Measurements from ENCODE around the gene PRKAR2B. TPM values are rescaled to one million over a fixed set of nuclear protein-coding genes. Genes with fewer than 3 reads are reported as not detected.

Gene PRKAR2B
- total RNA-seq, 1 donor from 2014 or later, result 16.3 TPM

GRCh38 chr7:107190090-107190489 is 145.6 kb downstream of the PRKAR2B start:
- ATAC-seq (ENCODE audit: poor library complexity) (no peak), DNase-seq (no peak)
- intact Hi-C loops (cut with DNase I), result loop anchor here (10.0 kb wide), 1 partner anchor 535 kb away; no protein-coding TSS in a partner anchor

- intact Hi-C loops (cut with DNase I), result loop anchor here (10.0 kb wide), 1 partner anchor 531 kb away; no protein-coding TSS in a partner anchor
- ATAC-seq (ENCODE audit: poor library complexity), result peak; percentile 17
- no peak for DNase-seq
Observed at GRCh38 chr7:107194052-107194451, 149.5 kb downstream of the PRKAR2B start.

- DNase-seq (no peak), ATAC-seq (ENCODE audit: poor library complexity) (no peak)
- intact Hi-C loops (cut with DNase I), result loop anchor here (10.0 kb wide), 1 partner anchor 528 kb away; no protein-coding TSS in a partner anchor
Observed at GRCh38 chr7:107196834-107197610, 152.5 kb downstream of the PRKAR2B start.

GRCh38 chr7:107201795-107202450 is 157.4 kb downstream of the PRKAR2B start:
- DNase-seq, result peak; percentile 68
- intact Hi-C loops (cut with DNase I), result loop anchor here (5.0 kb wide), 1 partner anchor 270 kb away; the partner anchor contains the start of gene GPR22
- peak; percentile 90 for ATAC-seq (ENCODE audit: poor library complexity)

- ATAC-seq (ENCODE audit: poor library complexity), result no peak
Observed at GRCh38 chr7:107203607-107204006, 159.1 kb downstream of the PRKAR2B start.

GRCh38 chr7:107206136-107206535 is 161.6 kb downstream of the PRKAR2B start:
- ATAC-seq (ENCODE audit: poor library complexity) (no peak), DNase-seq (no peak)
- intact Hi-C loops (cut with DNase I), result no loop called here

More at GRCh38 chr7:107203607-107204006, 159.1 kb downstream of the PRKAR2B start:
- no peak for DNase-seq
- intact Hi-C loops (cut with DNase I), result loop anchor here (5.0 kb wide), 1 partner anchor 269 kb away; the partner anchor contains the start of gene GPR22

GRCh38 chr7:107206706-107207105 is 162.2 kb downstream of the PRKAR2B start:
- intact Hi-C loops (cut with DNase I), result no loop called here
- ATAC-seq (ENCODE audit: poor library complexity), result no peak
- no peak for DNase-seq

GRCh38 chr7:107207459-107207858 is 163.0 kb downstream of the PRKAR2B start:
- intact Hi-C loops (cut with DNase I), result no loop called here
- no peak for ATAC-seq (ENCODE audit: poor library complexity)
- no peak for DNase-seq

- no peak for DNase-seq
- peak; percentile 51 for ATAC-seq (ENCODE audit: poor library complexity)
- intact Hi-C loops (cut with DNase I), result no loop called here
Observed at GRCh38 chr7:107208024-107208521, 163.6 kb downstream of the PRKAR2B start.

GRCh38 chr7:107208563-107208962 is 164.1 kb downstream of the PRKAR2B start:
- intact Hi-C loops (cut with DNase I), result no loop called here
- ATAC-seq (ENCODE audit: poor library complexity), result no peak
- no peak for DNase-seq

GRCh38 chr7:107209565-107209964 is 165.1 kb downstream of the PRKAR2B start:
- intact Hi-C loops (cut with DNase I), result no loop called here
- no peak for DNase-seq
- no peak for ATAC-seq (ENCODE audit: poor library complexity)

GRCh38 chr7:107210400-107210799 is 165.9 kb downstream of the PRKAR2B start:
- ATAC-seq (ENCODE audit: poor library complexity) (no peak), DNase-seq (no peak)
- intact Hi-C loops (cut with DNase I), result loop anchor here (10.0 kb wide), 1 partner anchor 74 kb away; no protein-coding TSS in a partner anchor

Other genes starting within 250 kb of the PRKAR2B start
- 1.6 TPM for gene PIK3CG, start 179.4 kb upstream of the PRKAR2B start, total RNA-seq
- gene HBP1, start 124.3 kb downstream of the PRKAR2B start, total RNA-seq, result 68.9 TPM

All from Right ventricle myocardium superior (tissue), 1 donor.